Astrocyte of the hippocampus (primary cell): ENCODE measurements around the gene ZNF254.
"Not testable (repeated sequence)": the region's sequence is repeated elsewhere in the genome, so short reads cannot be mapped to it uniquely, and the experiment has no call there.

Source experiments
- DNase-seq: peaks from one replicate; pipeline ENCODE4 v3.0.0; 2011; ENCODE audit warnings: low read depth, low spot score

The ZNF254 gene

DNA sequence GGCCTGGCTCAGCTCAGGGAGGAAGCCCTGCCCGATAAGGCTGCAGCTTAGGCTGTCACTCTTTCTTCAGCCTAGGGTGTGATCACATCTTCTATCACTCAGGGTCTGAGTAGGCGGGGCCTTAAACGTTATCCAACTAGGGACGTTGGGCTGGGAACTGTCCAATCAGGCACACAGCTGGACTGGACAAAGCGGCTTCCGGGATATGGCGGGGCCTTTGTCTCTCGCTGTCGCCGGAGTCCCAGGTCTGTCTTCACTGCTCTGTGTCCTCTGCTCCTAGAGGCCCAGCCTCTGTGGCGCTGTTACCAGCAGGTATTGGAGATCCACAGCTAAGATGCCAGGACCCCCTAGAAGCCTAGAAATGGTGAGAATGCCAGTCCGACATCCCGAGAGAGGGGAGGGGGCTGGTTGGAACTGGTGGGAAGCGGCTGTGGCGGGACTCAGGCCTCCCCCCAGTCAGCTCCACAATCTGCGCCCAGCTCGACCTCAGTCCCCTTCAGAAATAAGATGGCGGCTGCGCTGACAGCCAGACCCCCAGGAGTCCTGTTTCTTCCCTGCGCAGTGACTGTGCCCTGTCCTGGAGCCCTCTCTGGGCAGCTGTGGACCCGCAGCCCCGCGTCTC is at the start of gene ZNF254:
Gene ZNF254, plus strand, starts transcription at position 214 of the 622 bp plus-strand sequence. Its CDS starts 121 bp downstream, at position 335.
- DNase-seq, result peak; percentile 97

DNA sequence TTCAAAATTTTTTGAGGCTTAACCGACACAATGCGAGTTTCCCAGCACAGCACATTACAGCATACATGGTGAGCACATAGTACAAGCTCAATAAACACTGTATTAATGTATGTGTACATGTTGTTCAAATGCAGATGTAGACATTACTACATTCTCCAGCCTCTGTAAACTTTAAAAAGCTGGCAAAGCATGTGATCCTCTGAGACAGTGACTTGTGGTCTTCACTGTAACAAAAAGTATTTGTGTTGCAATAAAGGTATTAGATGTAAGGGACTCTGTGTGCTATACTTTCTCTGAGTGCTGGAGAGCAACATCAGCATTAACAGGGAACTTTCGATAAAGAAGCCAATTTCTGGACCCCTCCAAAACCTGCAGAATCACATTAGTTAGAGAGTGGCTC is 46.4 kb upstream of the ZNF254 start:
- no peak for DNase-seq

DNA sequence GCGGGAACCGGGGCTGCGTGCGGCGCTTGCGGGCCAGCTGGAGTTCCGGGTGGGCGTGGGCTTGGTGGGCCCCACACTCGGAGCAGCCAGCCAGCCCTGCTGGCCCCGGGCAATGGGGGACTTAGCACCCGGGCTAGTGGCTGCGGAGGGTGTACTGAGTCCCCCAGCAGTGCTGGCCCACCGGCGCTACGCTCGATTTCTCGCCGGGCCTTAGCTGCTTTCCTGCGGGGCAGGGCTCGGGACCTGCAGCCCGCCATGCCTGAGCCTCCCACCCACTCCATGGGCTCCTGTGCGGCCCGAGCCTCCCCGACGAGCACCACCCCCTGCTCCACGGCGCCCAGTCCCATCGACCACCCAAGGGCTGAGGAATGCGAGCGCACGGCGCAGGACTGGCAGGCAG is 45.7 kb upstream of the ZNF254 start:
- DNase-seq, result not testable (repeated sequence)

GRCh38 chr19:24046550-24046949 is 40.4 kb upstream of the ZNF254 start:
- DNase-seq, result no peak

DNA sequence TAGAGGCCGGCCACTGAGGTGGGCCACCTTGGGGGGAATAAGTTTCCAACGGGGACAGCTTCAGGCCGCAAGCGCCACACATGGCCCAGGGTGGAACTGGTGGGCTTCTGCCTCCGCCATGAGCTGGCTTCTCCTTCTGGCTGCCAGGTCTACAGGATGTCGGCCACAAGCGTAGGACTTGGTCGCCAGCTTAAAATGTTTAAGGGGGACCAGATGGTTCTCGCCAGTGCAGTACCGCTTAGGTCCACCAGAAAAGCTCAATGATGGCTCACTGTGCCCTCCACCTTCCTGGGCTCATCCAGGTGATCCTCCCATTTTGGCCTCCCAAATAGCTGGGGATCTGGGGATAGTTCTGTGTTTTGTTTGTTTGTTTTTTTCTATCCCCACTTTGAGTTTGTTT is 38.7 kb upstream of the ZNF254 start:
- no peak for DNase-seq

- no peak for DNase-seq
These were observed 37.5 kb upstream of the ZNF254 start for GRCh38 chr19:24049537-24049936.

DNA sequence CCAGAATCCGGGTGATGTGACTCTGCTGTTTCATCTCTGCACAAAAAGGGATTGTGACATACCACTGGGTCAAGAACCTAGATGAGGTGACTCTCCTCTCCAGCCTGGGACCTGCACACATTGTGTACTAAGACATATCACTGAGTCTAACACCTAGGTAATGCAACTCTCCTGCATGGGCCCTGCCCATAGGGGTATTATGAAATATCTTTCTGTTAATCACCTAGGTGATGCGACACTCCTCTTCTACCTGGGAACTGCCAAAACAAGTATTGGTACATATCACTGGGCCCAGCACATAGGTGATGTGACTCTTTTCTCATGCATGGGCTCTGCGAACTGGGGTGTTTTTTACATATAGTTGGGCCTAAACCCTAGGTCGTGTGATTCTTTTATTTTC is 35.5 kb upstream of the ZNF254 start:
- DNase-seq, result no peak

DNA sequence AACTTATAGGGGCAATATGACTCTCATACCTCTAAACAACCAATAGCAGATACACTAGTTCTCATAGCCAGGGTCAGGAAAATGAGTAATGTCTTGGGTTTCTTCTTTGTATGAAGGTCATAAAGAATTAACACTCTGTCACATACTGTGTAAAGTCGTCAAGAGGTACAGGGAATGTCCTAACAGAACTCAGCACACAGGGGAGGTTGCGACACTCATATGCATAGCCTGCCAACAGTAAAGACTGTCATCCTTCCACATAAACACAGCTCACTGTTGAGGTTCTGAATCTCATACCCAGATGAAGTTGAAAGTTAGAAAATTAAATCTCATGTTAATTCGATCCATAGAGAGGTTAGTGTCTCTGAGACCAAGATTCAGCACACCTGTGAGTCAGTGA is 34.2 kb upstream of the ZNF254 start:
- DNase-seq, result no peak

GRCh38 chr19:24053601-24054000 is 33.4 kb upstream of the ZNF254 start:
- no peak for DNase-seq

GRCh38 chr19:24054044-24054935 is 32.7 kb upstream of the ZNF254 start:
- DNase-seq, result peak; percentile 72

DNA sequence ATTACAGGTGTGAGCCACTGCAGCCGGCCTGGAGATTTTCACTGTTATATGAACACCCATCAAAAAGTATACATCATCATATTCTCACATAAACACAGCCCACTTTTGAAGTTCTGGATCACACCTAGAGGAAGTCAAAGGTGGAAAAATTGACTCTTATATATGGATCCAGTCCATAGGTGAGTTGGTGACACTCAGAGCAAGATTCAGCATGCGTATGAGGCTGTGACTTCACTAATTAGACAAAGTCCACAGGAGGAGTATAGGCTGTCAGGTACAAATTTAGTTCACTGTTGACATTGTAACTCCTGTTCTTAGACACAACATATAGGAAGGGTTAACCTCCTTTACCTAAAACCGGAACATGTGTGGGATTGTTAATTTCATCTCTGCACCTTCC is 31.4 kb upstream of the ZNF254 start:
- no peak for DNase-seq

DNA sequence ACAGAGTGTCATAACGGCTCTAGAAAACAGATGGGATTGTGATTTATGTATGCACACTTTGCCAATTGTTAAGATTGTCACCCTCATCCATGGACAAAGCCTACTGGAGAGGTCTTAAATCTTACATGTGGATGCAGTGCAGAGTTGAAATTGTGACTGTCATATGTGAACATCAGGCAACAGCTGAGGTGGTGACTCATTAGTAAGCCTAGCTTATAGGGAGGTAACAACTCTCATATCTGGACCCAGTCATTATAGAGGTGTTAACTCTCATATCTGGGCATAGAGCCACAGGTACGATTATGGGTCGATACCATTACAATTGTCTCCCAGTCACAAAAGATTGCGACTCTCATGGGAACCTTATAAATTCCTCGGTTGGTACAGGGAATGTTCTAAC is 29.8 kb upstream of the ZNF254 start:
- DNase-seq, result no peak

GRCh38 chr19:24059563-24060295 is 27.3 kb upstream of the ZNF254 start:
- no peak for DNase-seq

DNA sequence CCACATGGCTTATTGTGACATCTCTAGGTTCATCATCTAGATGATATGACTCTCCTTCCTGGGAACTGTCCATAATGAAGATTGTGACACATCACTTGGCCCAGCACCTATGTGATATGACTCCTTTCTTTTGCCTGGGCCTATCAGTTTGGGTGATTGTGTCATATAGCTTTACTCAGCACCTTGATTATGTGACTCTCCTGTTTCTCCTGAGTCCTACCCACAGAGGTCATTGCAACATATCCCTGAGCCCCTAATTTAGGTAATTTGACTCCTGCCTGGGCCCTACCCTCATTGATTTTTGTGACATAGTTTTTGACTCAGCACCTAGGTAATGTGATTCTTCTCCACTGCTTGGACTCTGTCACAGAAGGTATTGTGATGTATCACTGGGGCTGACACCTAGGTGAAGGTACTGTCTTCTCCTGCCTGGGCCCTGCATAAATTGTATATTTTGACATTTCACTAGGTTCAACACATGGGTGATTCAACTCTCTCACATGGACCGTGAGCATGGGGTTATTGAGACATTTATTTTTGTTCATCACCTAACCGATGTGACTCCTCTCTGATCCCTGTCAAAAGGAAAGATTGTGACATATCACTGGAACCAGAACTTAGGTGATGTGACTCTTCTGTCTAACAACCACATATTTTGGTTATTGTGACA is 26.2 kb upstream of the ZNF254 start:
- DNase-seq, result no peak

DNA sequence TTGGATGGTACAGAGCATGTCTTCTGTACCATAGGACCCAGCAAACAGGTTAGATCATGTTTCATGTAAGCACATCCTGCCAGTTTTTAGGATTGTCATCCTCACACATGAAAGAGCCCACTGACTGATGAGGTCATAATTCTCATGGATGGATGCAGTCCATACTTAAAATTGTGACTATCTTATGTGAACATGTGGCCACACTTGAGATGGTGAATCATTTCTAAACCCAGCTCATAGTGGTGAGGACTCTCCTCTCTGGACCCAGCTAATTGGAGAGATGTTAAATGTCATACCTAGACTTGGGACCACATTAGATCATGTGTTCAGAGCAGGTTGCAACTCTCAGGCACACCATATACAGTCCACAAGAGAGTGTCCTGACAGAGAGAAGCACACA is 24.8 kb upstream of the ZNF254 start:
- no peak for DNase-seq

GRCh38 chr19:24063295-24063694 is 23.7 kb upstream of the ZNF254 start:
- DNase-seq, result no peak

- no peak for DNase-seq
These were observed 22.8 kb upstream of the ZNF254 start for GRCh38 chr19:24064175-24064574.

- DNase-seq, result no peak
These were observed 21.7 kb upstream of the ZNF254 start for GRCh38 chr19:24065243-24065642.

- DNase-seq, result no peak
These were observed 21.0 kb upstream of the ZNF254 start for GRCh38 chr19:24065865-24066604.

- DNase-seq, result peak; percentile 22
These were observed 16.9 kb upstream of the ZNF254 start for GRCh38 chr19:24069905-24070657.
